Aorta (tissue), 5 donors: ENCODE results near the gene RFPL1. TPM values are rescaled to one million over a fixed set of nuclear protein-coding genes. Genes with fewer than 3 reads are reported as not detected.
"Not testable (repeated sequence)": the region's sequence is repeated elsewhere in the genome, so short reads cannot be mapped to it uniquely, and the experiment has no call there.

Experiments
- ATAC-seq: fragments of 200-7000 bp; cut with Tn5 transposase; one replicate; pipeline ENCODE4 v1.9.1; 2022; ENCODE audit warnings: moderate library complexity; ENCODE audit not compliant: low FRiP score
- DNase-seq, 2 donors: peaks; one replicate each; pipeline ENCODE4 v3.0.0-alpha.2; 2020
- H3K27ac ChIP-seq, 2 donors: one replicate each; pipeline ENCODE4 v1.5.1; 2013; ENCODE audit warnings: low read length in 2 of 2, mild to moderate bottlenecking in 2 of 2, moderate library complexity in 2 of 2, control low read depth in 1 of 2, inconsistent platforms in 1 of 2, low read depth in 1 of 2
- H3K27me3 ChIP-seq, 2 donors: one replicate each; pipeline ENCODE4 v1.6.1; 2013; ENCODE audit warnings: control low read depth in 1 of 2, low read length in 1 of 2, mild to moderate bottlenecking in 1 of 2, moderate library complexity in 1 of 2; ENCODE audit not compliant: insufficient read depth in 2 of 2, control insufficient read depth in 1 of 2
- H3K36me3 ChIP-seq, 2 donors: one replicate each; pipeline ENCODE4 v1.6.1; 2013; ENCODE audit warnings: control low read depth in 1 of 2, low read length in 1 of 2, mild to moderate bottlenecking in 1 of 2; ENCODE audit not compliant: insufficient read depth in 2 of 2, control insufficient read depth in 1 of 2
- H3K4me1 ChIP-seq, 2 donors: one replicate each; pipeline ENCODE4 v1.6.1; 2013; ENCODE audit warnings: low read length in 2 of 2, control low read depth in 1 of 2, mild to moderate bottlenecking in 1 of 2, moderate library complexity in 1 of 2; ENCODE audit not compliant: insufficient read depth in 2 of 2, control insufficient read depth in 1 of 2
- H3K4me3 ChIP-seq, 2 donors: one replicate each; pipeline ENCODE4 v1.5.1; 2013; ENCODE audit warnings: low read length in 2 of 2, control low read depth in 1 of 2, mild to moderate bottlenecking in 1 of 2
- H3K9me3 ChIP-seq: one replicate; pipeline ENCODE4 v1.6.1; 2013; ENCODE audit warnings: mild to moderate bottlenecking, low read length; ENCODE audit not compliant: control insufficient read depth
- WGBS, 2 donors: extraction: QIAGEN DNeasy Blood & Tissue Kit; methylation state at CpG; one replicate each; pipeline ENCODE4 v1.1.7; 2013; 5-methylcytosine and 5-hydroxymethylcytosine counted together
- intact Hi-C, 2 donors: fragments of 100-400 bp; cut with DNase I; formaldehyde crosslinking; loops; one replicate each; pipeline versions ENCODE4 v1.14.2 to v1.15.0; 2022
- long read RNA-seq, 2 donors: library from polyadenylated mRNA; unstranded; transcript quantifications; one replicate each; pipeline ENCODE4 v2.0.0, GENCODE V29; 2020 to 2021
- polyA plus RNA-seq, 2 donors: library from polyadenylated mRNA; stranded (reverse); fragments of 200-250 nt; gene quantifications; one replicate each; pipeline ENCODE4 v1.2.3, GENCODE V29; 2013
- total RNA-seq, 2 donors: library from RNA; stranded (reverse); fragmentation: NEBNext Ultra II Directional; extraction: Animal tissue kit (Norgen Biotek cat#: 25700); gene quantifications; one replicate each; pipeline ENCODE4 v1.2.1, GENCODE V29; 2021
- donor health status: healthy with polysubstance abuse.
- donor health status: Bipolar disorder and iron deficiency.
- donor health status: DM: no; HTN: no; CAD: no.
- donor health status: DM: no; HTN: no; CAD: no.
- donor health status: DM: yes; HTN: yes; CAD: no.

Gene RFPL1
- total RNA-seq, result not detected
- not detected for polyA plus RNA-seq
- long read RNA-seq, donor 1, result 0 reads
- long read RNA-seq, donor 2, result 0 reads

DNA sequence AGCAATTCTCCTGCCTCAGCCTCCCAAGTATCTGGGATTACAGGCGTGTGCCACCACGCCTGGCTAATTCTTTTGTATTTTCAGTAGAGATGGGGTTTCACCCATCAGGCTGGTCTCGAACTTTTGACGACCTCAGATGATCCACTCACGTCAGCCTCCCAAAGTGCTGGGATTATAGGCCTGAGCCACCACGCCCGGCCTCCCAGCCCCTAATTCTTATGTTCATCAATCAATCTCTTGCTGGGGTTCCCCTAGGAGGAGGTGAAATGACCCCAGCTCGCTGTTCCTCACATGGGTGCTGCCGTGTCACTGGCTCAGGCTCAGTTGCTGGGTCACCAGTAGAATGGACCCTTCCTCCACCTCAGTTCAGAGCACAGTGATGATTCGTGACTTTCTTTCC, at the start of gene RFPL1:
TSS of gene RFPL1 (plus strand) at position 301 of the 400 bp plus-strand sequence.
- intact Hi-C loops, ATAC-seq, DNase-seq, H3K27me3 ChIP-seq, H3K36me3 ChIP-seq, H3K9me3 ChIP-seq, H3K4me3 ChIP-seq, H3K27ac ChIP-seq, H3K4me1 ChIP-seq: not testable (repeated sequence)
- WGBS, 2 donors, result 91% methylated on average over 10 of the region's 10 CpGs

DNA sequence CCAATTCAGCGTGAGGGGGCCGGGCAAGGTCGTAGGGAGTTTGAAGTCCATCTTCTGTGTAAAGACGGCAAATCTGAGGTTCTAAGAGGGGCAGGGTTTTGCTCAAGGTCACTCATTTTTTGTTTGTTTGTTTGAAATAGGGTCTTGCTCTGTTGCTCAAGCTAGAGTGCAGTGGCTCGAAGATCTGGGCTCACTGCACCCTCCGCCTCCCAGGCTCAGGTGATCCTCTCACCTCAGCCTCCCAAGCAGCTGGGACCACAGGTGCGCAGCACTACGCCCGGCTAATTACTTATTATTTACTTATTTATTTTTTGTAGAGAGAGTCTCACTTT, 49.7 kb upstream of the RFPL1 start:
- intact Hi-C loops, result loop anchor here in 1 of 2 donors (5.0 kb wide), 1 partner anchor 76 kb away; no protein-coding TSS in a partner anchor
- DNase-seq (no peak), ATAC-seq (no peak)
- Histone ChIP-seq H3K27me3 (no peaks in the 10 kb centered on the region), H3K27ac (no peak overlapping the region), H3K36me3 (no peaks in the 10 kb centered on the region), H3K9me3 (no peaks in the 10 kb centered on the region), H3K4me1 (no peaks in the 10 kb centered on the region), H3K4me3 (peak overlapping the region; percentile 32 to 64)
- WGBS, 2 donors, result 24 to 29% methylated on average over 9 of the region's 9 CpGs

GRCh38 chr22:29390270-29390669, 48.1 kb upstream of the RFPL1 start:
- Histone ChIP-seq H3K9me3 (no peaks in the 10 kb centered on the region), H3K4me3 (no peak overlapping the region), H3K36me3 (no peaks in the 10 kb centered on the region), H3K4me1 (no peaks in the 10 kb centered on the region), H3K27me3 (no peaks in the 10 kb centered on the region), H3K27ac (no peak overlapping the region)
- intact Hi-C loops, result loop anchor here in 1 of 2 donors (10.0 kb wide), 1 partner anchor 135 kb away; no protein-coding TSS in a partner anchor
- DNase-seq (no peak), ATAC-seq (no peak)
- 90 to 95% methylated on average over 6 of the region's 6 CpGs for WGBS, 2 donors

GRCh38 chr22:29391546-29391945, 46.8 kb upstream of the RFPL1 start:
- intact Hi-C loops, result loop anchor here in 1 of 2 donors (10.0 kb wide), 1 partner anchor 133 kb away; no protein-coding TSS in a partner anchor
- DNase-seq (no peak), ATAC-seq (no peak)
- WGBS, 2 donors, result 88 to 89% methylated on average over 8 of the region's 8 CpGs
- Histone ChIP-seq H3K27me3 (no peaks in the 10 kb centered on the region), H3K27ac (no peak overlapping the region), H3K4me3 (no peak overlapping the region), H3K9me3 (no peaks in the 10 kb centered on the region), H3K36me3 (no peaks in the 10 kb centered on the region), H3K4me1 (no peaks in the 10 kb centered on the region)

DNA sequence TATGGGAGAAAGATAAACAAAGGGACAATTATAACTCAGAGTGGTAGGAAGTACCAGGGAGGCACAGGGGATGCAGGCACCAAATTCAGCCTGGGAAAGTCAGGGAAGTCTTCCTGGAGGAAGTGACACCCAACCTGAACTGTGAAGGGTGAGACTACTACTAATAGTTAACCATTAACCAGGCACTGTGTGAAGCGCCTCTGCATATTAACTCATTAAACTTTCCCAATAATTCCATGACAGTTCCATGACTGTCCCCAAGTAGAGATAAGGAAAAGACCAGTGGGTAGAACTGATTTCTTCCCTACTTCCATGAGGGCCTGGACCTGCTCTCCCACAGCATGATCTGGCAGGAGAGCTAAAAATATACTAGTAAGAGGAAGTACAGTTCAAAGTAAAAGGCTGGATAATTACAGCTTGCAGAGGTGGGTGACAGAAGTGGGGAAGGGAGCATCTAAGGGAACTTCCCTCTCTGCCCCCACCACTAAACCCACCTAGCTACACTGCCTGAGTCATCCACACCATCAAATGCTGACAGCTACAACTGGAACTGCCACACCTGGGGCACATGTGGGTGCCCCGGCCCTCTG, 45.3 kb upstream of the RFPL1 start:
- H3K4me3 ChIP-seq, result no peak overlapping the region
- WGBS, 2 donors, result 78 to 85% methylated on average over 2 of the region's 2 CpGs
- H3K36me3 ChIP-seq, result no peaks in the 10 kb centered on the region
- ATAC-seq (no peak), DNase-seq (no peak)
- no peaks in the 10 kb centered on the region for H3K9me3 ChIP-seq
- no peaks in the 10 kb centered on the region for H3K4me1 ChIP-seq
- no peak overlapping the region for H3K27ac ChIP-seq
- H3K27me3 ChIP-seq, result no peaks in the 10 kb centered on the region
- intact Hi-C loops, result loop anchor here in 1 of 2 donors (10.0 kb wide), 1 partner anchor 132 kb away; no protein-coding TSS in a partner anchor

GRCh38 chr22:29394931-29395581, 43.3 kb upstream of the RFPL1 start:
- H3K9me3 ChIP-seq, result no peaks in the 10 kb centered on the region
- H3K27ac ChIP-seq, result no peak overlapping the region
- intact Hi-C loops, result loop anchor here in 1 of 2 donors (10.0 kb wide), 1 partner anchor 130 kb away; no protein-coding TSS in a partner anchor
- 5 to 6% methylated on average over 10 of the region's 10 CpGs for WGBS, 2 donors
- no peak overlapping the region for H3K4me3 ChIP-seq
- DNase-seq (peak; percentile 79 to 84), ATAC-seq (peak; percentile 86)
- H3K27me3 ChIP-seq, result no peaks in the 10 kb centered on the region
- H3K36me3 ChIP-seq, result no peaks in the 10 kb centered on the region
- no peaks in the 10 kb centered on the region for H3K4me1 ChIP-seq

- no peak for DNase-seq
- intact Hi-C loops, result loop anchor here in 1 of 2 donors (10.0 kb wide), 1 partner anchor 129 kb away; no protein-coding TSS in a partner anchor
- no peaks in the 10 kb centered on the region for H3K4me1 ChIP-seq
- no peaks in the 10 kb centered on the region for H3K27me3 ChIP-seq
- H3K9me3 ChIP-seq, result no peaks in the 10 kb centered on the region
- ATAC-seq, result no peak
- H3K36me3 ChIP-seq, result no peaks in the 10 kb centered on the region
- WGBS, 2 donors, result 10 to 28% methylated on average over 2 of the region's 2 CpGs
- no peak overlapping the region for H3K27ac ChIP-seq
- no peak overlapping the region for H3K4me3 ChIP-seq
Measured at GRCh38 chr22:29396126-29396525, 42.3 kb upstream of the RFPL1 start.

DNA sequence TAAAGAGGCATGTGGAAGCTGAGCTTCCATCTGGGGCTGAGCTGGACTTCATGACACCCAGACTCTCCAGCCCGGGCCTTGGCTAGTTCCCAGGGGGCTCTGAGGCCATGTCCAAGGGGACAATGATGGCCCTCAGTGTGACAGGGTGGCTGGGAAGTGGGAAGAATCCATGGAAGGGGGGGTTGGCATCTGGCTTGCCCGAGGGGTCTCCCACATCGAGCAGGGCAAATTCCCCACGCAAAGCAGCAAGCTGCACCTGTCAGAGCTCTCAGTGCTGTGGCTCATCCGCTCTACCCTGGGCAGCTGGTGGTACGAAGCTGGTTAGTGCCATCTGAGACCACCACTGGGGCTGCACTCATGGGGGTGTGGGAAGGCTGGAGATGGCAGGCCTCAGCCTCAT, 40.6 kb upstream of the RFPL1 start:
- Histone ChIP-seq H3K9me3 (no peaks in the 10 kb centered on the region), H3K27ac (no peak overlapping the region), H3K4me1 (no peaks in the 10 kb centered on the region), H3K4me3 (no peak overlapping the region), H3K36me3 (no peaks in the 10 kb centered on the region), H3K27me3 (no peaks in the 10 kb centered on the region)
- 83 to 86% methylated on average over 6 of the region's 6 CpGs for WGBS, 2 donors
- DNase-seq (no peak), ATAC-seq (no peak)
- intact Hi-C loops, result loop anchor here in 1 of 2 donors (10.0 kb wide), 1 partner anchor 127 kb away; no protein-coding TSS in a partner anchor

GRCh38 chr22:29400576-29400975, 37.8 kb upstream of the RFPL1 start:
- ATAC-seq (no peak), DNase-seq (no peak)
- H3K27me3 ChIP-seq, result no peaks in the 10 kb centered on the region
- no peak overlapping the region for H3K27ac ChIP-seq
- H3K4me3 ChIP-seq, result no peak overlapping the region
- intact Hi-C loops, result no loop called here
- no peaks in the 10 kb centered on the region for H3K4me1 ChIP-seq
- no peaks in the 10 kb centered on the region for H3K36me3 ChIP-seq
- whole genome bisulfite sequencing, 2 donors, result 89 to 92% methylated on average over 2 of the region's 2 CpGs
- no peaks in the 10 kb centered on the region for H3K9me3 ChIP-seq
